RWPE1 (cell line): Measurements from ENCODE around the gene DSCAM.

Experiments
- CTCF ChIA-PET: fragments of 350-600 bp; sonication (Branson Sonifier 250); formaldehyde crosslinking; extraction: SDS; loops from one replicate; lab custom pipeline; 2021; lab: Yijun Ruan, JAX
- POLR2A ChIA-PET: fragments of 400-600 bp; formaldehyde crosslinking; extraction: SDS; loops from one replicate; lab custom pipeline; 2020; ENCODE audit warnings: antibody characterized with exemption; ENCODE audit not compliant: low non-redundant PET; lab: Yijun Ruan, JAX
- DNase-seq: peaks from one replicate; pipeline ENCODE4 v3.0.0; 2012; ENCODE audit warnings: low spot score
- H3K27ac ChIP-seq: fragments of 450-650 bp; 2 replicates; pipeline ENCODE4 v1.5.1; 2017
- TF ChIP-seq, protein P1 (sequence below): fragments of 450-650 bp; conservative IDR thresholded peaks from 2 replicates; pipeline ENCODE4 v1.5.1; 2017; ENCODE audit warnings: low read depth, mild to moderate bottlenecking

Gene DSCAM

DNA sequence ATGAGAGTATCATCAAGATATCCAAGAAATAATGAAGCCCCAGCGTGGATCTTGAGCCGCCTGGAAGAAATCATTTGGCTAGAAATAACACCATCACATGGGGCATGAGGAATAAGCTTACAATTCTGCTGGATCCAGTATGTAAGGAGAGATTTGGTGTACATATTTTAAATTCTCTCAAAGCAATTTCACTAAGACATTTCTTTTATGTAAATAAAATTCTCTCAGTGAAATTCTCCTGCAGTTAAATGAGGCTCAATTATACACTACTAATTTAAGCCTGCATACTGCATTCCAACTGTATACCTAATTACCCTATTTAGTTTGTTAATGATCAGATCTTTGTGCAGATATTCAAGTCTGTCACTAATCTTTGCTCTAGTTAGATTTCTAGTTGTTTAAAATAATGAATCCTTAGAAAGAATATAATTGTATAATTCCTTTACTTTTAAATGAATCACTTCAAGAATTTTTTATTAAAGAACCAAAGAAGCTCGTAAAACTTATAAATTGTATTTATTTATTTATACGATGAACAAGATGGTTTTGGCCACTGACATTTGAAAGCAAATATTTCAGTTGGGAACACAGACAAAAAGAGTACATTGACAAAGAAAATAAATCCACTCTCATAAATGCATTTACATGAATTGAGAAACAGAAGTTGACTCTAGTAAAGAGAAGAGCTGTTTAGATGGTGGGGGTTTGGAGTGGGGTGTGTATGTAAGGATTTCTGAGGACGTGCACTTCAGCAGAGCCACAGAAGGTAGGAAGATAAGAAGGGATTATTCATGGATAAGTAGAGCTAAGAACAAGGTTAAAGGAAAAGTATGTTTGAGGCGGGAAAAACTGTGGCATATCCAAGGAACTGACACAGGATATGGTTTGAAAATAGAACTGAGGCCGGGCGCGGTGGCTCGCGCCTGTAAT is 466.8 kb downstream of the DSCAM start:
- ChIA-PET CTCF (interaction anchor here (0.5 kb wide), 1 partner anchor 684 kb away, joined by 5 read pairs; no protein-coding TSS in a partner anchor), POLR2A (no interaction called here)
- TF ChIP-seq, protein P1, sequence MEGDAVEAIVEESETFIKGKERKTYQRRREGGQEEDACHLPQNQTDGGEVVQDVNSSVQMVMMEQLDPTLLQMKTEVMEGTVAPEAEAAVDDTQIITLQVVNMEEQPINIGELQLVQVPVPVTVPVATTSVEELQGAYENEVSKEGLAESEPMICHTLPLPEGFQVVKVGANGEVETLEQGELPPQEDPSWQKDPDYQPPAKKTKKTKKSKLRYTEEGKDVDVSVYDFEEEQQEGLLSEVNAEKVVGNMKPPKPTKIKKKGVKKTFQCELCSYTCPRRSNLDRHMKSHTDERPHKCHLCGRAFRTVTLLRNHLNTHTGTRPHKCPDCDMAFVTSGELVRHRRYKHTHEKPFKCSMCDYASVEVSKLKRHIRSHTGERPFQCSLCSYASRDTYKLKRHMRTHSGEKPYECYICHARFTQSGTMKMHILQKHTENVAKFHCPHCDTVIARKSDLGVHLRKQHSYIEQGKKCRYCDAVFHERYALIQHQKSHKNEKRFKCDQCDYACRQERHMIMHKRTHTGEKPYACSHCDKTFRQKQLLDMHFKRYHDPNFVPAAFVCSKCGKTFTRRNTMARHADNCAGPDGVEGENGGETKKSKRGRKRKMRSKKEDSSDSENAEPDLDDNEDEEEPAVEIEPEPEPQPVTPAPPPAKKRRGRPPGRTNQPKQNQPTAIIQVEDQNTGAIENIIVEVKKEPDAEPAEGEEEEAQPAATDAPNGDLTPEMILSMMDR: no peak
- H3K27ac ChIP-seq: no peak overlapping the region
- no peak for DNase-seq

DNA sequence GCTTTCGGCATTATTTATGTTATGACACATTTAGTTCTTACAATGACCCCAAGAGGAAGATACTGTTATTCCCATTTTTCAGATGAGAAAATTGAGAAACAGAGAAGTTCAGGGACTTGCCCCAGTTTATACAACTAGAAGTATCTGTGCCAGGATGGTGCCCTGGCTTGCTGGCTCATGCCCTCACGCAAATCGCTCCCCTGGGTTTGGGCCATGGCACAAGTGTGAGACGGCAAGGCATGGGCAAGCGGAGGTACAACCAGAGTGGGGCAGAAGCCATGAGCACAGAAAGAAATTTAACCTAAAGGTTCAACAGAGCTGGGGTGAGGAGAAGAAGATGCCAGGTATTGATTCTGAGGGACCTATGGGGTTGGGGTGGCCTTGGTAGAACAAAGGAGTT is 469.8 kb downstream of the DSCAM start:
- TF ChIP-seq, protein P1: no peak
- ChIA-PET POLR2A (no interaction called here), CTCF (no interaction called here)
- no peak for DNase-seq
- no peak overlapping the region for H3K27ac ChIP-seq

DNA sequence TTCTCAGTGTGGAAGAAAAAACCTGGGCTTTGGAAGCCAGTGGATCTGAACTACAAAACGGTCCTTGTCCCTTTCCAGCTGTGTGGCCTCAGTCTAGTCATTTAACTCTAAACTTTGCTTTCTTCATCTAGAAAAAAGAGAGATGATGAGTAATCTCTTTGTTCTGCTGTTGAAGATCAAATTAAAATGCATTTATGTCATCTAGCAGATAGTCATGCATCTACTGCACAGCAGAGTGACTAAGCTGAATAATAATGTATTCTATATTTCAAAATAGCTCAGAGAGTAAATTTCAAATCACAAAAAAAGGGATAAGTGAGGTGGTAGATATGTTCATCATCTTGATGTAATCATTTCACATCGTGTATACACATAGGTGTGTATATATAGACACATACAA is 473.2 kb downstream of the DSCAM start:
- DNase-seq: no peak
- TF ChIP-seq, protein P1: no peak
- H3K27ac ChIP-seq: no peak overlapping the region
- ChIA-PET CTCF (no interaction called here), POLR2A (no interaction called here)

DNA sequence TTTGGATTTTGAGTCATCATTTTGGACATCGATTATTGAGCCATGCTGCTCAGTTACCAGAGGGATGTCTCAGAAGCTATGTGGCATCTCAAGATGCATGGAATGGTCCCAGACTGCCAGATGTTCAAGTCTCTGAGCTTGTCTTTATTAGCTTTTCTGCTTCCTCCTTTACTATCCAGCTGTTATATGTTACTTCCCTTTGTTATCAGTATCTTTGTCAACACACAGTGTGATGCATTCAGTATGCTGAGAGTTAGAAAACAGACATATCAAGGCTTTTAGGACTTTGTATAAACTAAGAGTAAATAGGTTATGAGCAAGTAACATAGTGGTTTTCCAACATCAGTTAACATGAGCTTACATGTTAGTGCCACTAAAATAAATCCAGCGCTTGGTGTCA is 474.5 kb downstream of the DSCAM start:
- DNase-seq: no peak
- ChIA-PET POLR2A (no interaction called here), CTCF (no interaction called here)
- TF ChIP-seq, protein P1: no peak
- no peak overlapping the region for H3K27ac ChIP-seq

DNA sequence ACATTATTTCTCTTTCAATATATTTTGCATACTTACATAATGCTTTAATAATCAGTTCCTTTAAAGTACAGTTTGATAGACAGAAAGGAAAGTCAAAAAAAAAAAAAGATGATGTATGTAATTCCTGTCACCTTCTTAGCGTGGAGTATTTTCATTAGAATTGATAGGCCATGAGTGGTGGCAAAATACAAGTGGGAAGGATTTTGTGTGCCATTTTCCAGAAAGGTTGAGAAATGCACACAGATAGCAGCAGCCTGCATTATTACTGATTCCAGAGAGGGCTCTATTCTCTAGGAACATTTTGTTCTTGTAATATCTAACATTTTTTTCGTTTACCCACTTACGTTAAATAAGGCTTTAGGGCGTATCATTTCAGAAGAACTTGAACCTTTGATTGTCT is 475.6 kb downstream of the DSCAM start:
- H3K27ac ChIP-seq: no peak overlapping the region
- CTCF ChIA-PET: no interaction called here
- TF ChIP-seq, protein P1: no peak
- DNase-seq: no peak
- POLR2A ChIA-PET: no interaction called here

DNA sequence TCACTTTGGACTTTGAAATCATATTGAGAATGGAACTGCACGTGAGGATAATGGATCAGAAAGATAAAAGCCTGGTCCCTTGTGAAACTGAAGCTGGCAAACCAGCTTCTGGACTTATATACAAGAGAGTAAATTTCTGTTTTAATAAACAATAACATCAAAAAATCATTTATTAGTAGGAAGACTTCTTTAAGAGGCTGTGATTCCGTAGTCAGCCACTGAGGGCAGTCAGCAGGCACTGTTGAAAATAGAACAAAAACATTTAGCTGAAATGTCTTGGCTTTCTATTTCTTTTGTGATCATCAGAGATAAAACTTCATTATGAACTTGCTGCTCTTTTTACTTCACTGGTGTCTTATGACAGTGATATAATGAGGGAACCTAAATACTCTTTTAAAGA is 490.3 kb downstream of the DSCAM start:
- no peak for DNase-seq
- H3K27ac ChIP-seq: no peak overlapping the region
- ChIA-PET CTCF (no interaction called here), POLR2A (no interaction called here)
- TF ChIP-seq, protein P1: no peak
